Activated T-helper 1 cell treated with Interleukin-2 at 50 U/mL for 16 hours (primary cell): ENCODE data around the gene PSMC6.

ENCODE experiments used
- DNase-seq: peaks from one replicate; pipeline ENCODE4 v3.0.0-alpha.2; 2020; ENCODE audit warnings: low read depth

PSMC6 gene

DNA sequence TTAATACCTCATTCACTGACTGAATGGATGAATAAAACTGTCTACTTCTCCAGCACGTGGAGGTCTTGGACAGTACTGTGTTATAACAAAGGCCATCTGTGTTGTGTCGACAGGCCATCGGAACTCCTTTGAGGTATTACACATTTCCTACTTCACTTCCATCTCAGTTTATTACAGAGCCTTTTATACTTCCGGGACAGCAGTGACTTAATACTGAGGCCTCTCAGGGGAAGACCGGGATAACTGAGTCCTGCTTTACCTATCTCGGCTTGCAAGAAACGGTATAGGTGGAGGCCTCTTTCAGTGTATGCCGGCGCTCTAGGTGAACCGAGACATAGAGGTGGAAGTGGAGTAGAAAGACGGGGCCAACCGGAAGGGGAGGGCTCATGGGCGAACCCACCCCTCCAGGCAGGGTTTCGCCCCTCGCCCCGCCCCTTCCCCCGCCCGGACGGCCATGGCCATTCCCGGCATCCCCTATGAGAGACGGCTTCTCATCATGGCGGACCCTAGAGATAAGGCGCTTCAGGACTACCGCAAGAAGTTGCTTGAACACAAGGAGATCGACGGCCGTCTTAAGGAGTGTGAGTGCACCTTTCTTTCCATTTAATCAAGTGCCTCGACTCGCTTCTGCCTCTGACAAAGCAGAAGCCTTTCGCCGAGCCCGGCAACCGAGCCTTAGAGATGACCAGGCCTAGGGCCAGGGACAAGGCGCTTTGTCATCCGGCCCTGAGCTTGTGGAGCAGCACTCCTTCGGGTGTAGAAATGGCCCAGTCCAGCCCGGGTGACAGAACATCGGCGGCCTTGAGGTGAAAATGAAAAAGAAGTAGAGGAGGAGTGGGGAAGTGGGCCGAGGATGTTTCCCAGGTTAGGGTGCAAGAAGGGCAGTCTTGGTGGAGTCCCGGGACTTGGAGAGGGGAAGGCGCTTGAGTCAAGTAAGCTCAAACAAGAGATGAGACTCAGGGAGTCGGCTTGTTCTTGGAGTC is at the start of gene PSMC6:
Gene PSMC6 (plus strand): TSS at position 477 of the 983 bp plus-strand sequence. CDS start 20 bp downstream, at position 497.
- peak; percentile 91 for DNase-seq

DNA sequence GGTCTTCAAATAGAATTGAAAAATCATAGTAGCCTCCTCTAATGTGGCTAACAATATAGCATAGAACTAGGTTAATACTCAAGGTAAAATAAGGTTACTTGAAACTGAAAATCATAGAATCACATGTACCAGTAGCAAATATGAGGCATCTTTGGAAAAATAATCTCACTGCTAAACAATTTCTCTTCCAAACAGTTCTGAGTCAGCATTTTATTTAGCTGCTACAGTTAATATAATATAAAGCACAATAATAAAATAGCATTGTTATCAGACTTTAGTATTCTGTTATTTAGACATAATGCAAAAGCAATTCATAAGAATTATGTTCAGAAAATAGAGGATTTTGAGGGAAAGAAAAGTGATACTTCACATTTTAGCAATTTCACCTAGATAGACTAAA is 46.7 kb upstream of the PSMC6 start:
- no peak for DNase-seq

- no peak for DNase-seq
These were observed 46.2 kb upstream of the PSMC6 start for GRCh38 chr14:52660832-52661231.

DNA sequence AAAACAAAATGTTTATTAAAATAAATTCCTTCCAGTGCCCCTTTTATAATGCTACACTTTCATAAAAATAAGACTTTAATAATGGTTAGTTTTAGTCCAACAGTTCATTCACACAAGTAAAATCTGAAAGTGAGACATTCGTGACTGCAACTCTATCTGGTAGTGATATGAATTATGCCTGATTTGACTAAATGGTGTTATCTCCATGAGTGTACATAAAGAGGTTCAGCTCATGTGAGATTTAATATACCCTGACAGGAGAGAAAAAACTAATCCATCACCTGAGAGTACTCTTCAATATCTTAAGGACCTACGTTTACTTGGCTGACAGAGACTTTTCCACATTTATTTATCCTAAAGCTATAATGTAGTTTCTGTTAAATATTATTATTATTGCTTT is 45.7 kb upstream of the PSMC6 start:
- DNase-seq: no peak

GRCh38 chr14:52663850-52664249 is 43.1 kb upstream of the PSMC6 start:
- DNase-seq: no peak

- no peak for DNase-seq
These were observed 28.4 kb upstream of the PSMC6 start for GRCh38 chr14:52678591-52678990.

DNA sequence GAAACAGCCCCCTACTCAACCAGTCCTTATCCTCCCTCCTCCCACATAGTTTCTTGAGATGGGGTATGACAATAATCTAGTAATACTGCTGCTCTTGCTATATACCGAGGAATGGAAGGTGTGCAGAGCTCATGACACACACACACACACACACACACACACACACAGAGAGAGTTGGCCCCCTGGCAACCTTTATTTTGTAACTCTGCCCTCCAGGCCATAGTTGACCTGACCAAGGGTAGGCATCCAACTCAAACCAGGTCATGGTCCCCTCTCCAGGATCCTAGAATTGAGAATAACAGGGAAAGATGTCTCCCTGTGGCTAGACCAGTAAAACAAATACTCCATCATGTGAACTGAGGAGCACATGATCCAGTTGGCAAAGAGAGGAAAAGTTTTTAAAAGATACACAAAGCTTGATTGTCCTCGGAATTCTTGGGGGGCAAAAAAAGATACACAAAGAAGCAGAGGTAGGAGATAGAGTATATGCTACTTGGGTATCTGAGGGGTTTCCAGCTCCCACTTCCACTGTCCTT is 22.9 kb upstream of the PSMC6 start:
- DNase-seq: no peak

DNA sequence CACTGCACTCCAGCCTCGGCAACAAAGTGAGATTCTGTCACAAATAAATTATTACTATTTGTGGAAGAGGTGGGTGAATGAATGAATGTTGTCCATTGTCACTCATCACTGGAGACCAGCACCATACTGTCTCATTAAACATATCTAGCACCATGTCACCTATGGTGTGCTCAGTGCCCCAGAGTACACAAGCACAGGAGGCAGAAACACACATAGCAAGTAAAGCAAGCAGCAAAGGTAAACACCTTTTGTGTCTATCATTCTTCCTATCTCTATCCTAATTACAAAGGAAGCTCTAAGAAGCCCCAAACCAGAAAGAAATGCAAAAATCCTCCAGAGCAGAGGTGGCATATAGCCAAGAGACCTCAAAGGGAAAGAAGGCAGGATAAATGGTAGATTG is 20.8 kb upstream of the PSMC6 start:
- DNase-seq: no peak

GRCh38 chr14:52690983-52691760 is 15.8 kb upstream of the PSMC6 start:
- DNase-seq: no peak

- DNase-seq: no peak
These were observed 14.6 kb upstream of the PSMC6 start for GRCh38 chr14:52692248-52692962.

DNA sequence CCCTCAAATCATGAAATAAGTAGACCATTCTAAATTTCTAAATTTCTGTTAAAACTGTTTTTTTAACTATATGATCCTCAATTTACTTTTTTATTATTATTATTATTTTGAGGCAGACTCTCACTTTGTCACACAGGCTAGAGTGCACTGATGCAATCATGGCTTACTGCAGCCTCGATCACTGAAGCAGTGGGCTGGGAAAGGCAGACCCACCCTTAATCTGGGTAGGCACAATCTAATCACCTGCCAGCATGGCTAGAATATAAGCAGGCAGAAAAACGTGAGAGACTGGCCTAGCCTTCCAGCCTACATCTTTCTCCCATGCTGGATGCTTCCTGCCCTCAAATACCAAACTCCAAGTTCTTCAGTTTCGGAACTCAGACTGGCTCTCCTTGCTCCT is 14.0 kb upstream of the PSMC6 start:
- DNase-seq: no peak

DNA sequence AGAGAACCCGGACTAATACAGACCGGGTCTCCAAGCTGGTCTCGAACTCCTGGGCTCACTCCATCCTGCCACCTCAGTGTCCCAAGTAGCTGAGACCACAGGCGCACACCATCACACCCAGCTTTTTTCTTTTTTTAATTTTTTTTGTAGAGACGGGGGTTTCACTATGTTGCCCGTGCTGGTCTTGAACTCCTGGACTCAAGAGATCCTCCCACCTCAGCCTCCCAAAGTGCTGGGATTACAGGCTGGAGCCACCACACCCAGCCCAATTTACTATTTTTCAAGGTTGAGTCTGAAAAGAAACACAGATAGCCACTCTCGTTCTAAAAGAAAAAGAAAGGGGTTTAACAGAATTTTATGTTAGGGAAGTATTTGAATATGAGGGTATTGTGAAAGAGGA is 13.5 kb upstream of the PSMC6 start:
- DNase-seq: no peak

DNA sequence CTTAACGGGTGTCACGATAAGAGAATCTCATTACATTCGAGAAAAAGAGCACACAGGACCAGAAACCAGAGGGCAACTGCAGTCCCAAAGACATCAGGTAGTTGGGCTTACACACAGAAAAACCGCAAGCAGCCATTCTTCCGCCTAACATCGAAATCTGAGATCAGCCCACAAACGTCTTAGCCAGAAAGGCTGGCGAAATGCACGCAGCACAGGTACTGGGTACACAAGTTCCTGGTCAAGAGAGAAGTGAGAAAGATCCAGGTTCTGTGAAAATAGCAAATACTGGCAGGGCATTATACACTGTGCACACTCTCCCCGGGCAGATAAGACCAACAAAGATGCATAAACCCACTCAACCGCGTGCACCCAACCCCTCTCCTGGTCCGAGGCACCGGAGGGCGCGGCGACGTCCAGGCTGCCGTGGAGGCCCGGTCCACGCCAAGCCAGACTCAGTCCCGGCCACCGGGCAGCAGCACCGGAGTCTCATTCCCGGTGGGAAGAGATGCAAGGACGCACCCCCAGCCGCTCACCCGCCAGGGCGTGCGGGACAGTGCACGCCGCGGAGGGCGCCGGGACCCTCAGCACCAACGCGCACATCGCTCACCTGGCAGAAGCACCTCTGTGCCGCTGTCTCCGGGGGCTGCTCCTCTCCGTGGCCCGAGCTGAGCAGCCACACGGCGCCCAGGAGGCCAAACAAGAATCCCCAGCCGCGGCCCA is 12.1 kb upstream of the PSMC6 start:
- DNase-seq: peak; percentile 45

DNA sequence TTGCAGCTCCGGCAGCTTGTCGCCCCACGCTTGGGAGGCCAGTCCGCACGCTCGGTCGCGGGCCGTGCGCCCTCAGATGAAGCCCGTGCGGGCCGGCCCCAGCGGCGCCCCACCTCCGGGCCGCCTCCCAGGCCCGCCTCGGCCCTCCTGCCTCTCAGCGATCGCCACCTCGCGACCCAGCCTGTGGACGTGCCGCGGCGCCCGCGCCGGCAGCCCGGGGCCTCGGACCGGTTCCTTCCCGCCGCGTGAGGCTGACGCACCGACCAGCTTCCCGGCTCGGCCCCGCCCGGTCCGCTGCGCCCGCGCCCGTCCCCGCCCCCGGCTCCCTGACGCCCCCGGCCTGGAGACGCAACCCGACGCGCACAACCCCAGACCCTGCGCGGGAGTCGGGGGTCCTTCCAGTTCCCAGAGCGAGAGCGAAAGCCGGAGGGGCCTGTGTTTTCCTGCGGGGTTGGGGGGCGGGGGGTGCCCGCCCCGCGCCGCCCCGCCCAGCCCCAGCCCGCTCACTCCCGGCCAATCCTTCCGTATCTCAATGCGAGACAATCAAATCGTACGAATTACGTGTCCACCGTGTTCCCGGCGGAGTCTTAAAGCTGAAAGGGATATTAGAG is 11.4 kb upstream of the PSMC6 start, which contains the start of gene ERO1A:
Gene ERO1A (minus strand): TSS at position 78 of the 611 bp plus-strand sequence. CDS start 77 bp downstream, at position 1.
- peak; percentile 47 for DNase-seq

DNA sequence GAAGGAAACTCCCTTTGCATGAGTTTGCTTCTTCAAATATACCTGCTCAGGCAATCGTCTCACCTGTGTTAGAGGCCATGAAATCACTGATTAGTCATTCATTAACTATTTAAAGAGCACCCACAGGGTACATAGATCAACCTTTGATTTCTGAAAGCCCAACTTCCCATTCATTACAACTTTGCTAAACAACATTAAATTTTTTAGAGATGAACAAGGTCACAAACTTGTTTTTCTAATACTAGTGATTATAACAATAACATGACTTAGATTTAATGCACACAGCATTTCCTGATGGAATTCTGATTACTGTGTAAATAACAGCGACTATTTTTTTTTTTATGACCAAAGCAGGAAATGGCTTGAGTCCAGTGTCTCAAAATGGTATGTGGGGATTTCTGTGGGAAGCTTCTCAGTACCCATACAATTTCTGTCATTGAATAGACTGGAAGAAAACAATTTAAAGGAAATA is 6.3 kb upstream of the PSMC6 start:
- DNase-seq: no peak

GRCh38 chr14:52701223-52701622 is 5.8 kb upstream of the PSMC6 start:
- no peak for DNase-seq

GRCh38 chr14:52703225-52703624 is 3.8 kb upstream of the PSMC6 start:
- no peak for DNase-seq

GRCh38 chr14:52703664-52704063 is 3.3 kb upstream of the PSMC6 start:
- no peak for DNase-seq

DNA sequence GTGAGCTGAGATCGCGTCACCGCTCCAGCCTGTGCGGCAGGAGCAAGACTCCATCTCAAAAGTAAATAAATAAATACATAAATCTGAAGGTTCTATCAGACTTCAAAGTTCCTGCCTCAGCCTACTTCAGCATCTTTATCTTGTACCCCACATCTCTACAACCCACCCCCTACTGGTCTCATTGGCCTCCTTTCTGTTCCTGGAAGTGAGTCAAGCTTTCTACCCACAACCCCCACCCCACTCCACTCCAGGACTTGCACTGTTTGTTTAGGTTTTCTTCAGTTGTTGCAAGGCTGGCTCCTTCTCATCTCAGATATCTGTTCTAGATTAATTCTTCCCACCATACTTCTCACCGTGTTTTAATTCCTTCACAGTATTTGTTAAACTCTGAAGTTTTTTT is 714 bp upstream of the PSMC6 start:
- DNase-seq: no peak

DNA sequence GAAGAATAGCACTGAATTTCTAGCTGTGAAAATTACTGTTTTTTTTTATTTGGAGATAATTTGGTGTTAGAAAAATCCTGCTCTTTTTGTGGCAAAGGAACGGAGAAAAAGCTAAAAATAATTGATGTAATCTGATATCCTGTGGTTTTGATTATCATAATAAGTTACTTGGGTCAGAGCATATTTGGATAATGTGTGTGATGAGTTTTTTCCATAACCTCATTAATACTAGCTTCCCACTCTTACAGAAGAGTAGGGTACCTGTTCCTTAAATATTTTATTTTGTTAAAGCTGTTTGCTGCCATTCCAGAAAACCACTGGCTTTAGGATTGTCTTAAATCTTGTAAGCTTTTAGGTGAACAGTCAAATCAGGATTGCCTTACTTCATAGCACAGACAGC is 4.7 kb downstream of the PSMC6 start:
- no peak for DNase-seq

DNA sequence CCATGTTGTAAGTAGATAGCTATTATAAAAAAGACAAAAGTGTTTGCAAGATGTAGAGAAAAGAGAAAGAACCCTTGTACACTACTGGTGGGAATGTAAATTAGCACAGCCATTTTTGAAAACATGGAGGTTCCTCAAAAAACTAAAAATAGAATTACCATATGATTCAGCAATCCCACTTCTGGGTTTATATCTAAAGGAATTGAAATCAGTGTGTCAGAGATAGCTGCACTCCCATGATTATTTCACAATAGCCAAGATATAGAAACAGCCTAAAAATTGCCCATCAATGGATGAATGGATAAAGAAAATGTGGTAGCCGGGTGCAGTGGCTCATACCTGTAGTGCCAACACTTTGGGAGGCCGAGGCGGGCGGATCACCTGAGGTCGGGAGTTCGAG is 9.2 kb downstream of the PSMC6 start:
- DNase-seq: no peak
